ENCODE results near the gene CWC22.
"Not testable (repeated sequence)": the region's sequence is repeated elsewhere in the genome, so short reads cannot be mapped to it uniquely, and the experiment has no call there.

CWC22 gene

GRCh38 chr2:179948058-179948457, 59.0 kb downstream of the CWC22 start:
- DNase-seq: no peak

GRCh38 chr2:179946810-179947615, 60.1 kb downstream of the CWC22 start:
- DNase-seq: no peak

- no peak for DNase-seq
Observed at GRCh38 chr2:179946346-179946745, 60.8 kb downstream of the CWC22 start.

- no peak for DNase-seq
Observed at GRCh38 chr2:179939259-179939658, 67.8 kb downstream of the CWC22 start.

- no peak for DNase-seq
Observed at GRCh38 chr2:179938026-179938425, 69.1 kb downstream of the CWC22 start.

- peak; percentile 22 to 36 for DNase-seq
Observed at GRCh38 chr2:179936654-179937053, 70.4 kb downstream of the CWC22 start.

- DNase-seq: no peak
Observed at GRCh38 chr2:179936141-179936540, 71.0 kb downstream of the CWC22 start.

GRCh38 chr2:179932786-179933185, 74.3 kb downstream of the CWC22 start:
- DNase-seq: no peak

GRCh38 chr2:179931502-179931901, 75.6 kb downstream of the CWC22 start:
- no peak for DNase-seq

GRCh38 chr2:179929997-179930396, 77.1 kb downstream of the CWC22 start:
- DNase-seq: not testable (repeated sequence)

- no peak for DNase-seq
Observed at GRCh38 chr2:179927041-179927440, 80.1 kb downstream of the CWC22 start.

GRCh38 chr2:179925713-179926112, 81.4 kb downstream of the CWC22 start:
- DNase-seq: no peak

- DNase-seq: no peak
Observed at GRCh38 chr2:179917272-179917671, 89.8 kb downstream of the CWC22 start.

- no peak for DNase-seq
Observed at GRCh38 chr2:179915395-179915992, 91.6 kb downstream of the CWC22 start.

- no peak for DNase-seq
Observed at GRCh38 chr2:179913809-179914208, 93.3 kb downstream of the CWC22 start.

- DNase-seq: no peak
Observed at GRCh38 chr2:179911569-179911968, 95.5 kb downstream of the CWC22 start.

- no peak for DNase-seq
Observed at GRCh38 chr2:179910735-179911113, 96.4 kb downstream of the CWC22 start.

GRCh38 chr2:179909845-179910734, 97.0 kb downstream of the CWC22 start:
- DNase-seq: no peak

- no peak for DNase-seq
Observed at GRCh38 chr2:179900655-179901054, 106.4 kb downstream of the CWC22 start.

- DNase-seq: no peak
Observed at GRCh38 chr2:179899666-179900065, 107.4 kb downstream of the CWC22 start.

- no peak for DNase-seq
Observed at GRCh38 chr2:179898873-179899272, 108.2 kb downstream of the CWC22 start.

All from stimulated activated CD4-positive, alpha-beta T cell treated with anti-CD3 and anti-CD28 coated beads, Interleukin-2, amount 100 ng/mL, for 24 hours (primary cell).